Activated T-cell treated with anti-CD3 and anti-CD28 coated beads, Interleukin-2, amount 50 U/mL, for 24 hours (primary cell): ENCODE measurements around the gene SAG.
A peak's percentile ranks its signal among the peaks of the same experiment; 100 is the strongest.
"Not testable (repeated sequence)": the region's sequence is repeated elsewhere in the genome, so short reads cannot be mapped to it uniquely, and the experiment has no call there.

ENCODE experiments used
- DNase-seq: peaks from one replicate; pipeline ENCODE4 v3.0.0-alpha.2; 2020
- H3K27ac Mint-ChIP-seq: 2 replicates; pipeline ENCODE4 v1.8.0; 2020; ENCODE audit warnings: mild to moderate bottlenecking, mixed read lengths
- H3K27me3 Mint-ChIP-seq: 2 replicates; pipeline ENCODE4 v1.8.0; 2020; ENCODE audit warnings: mixed read lengths
- H3K36me3 Mint-ChIP-seq: 2 replicates; pipeline ENCODE4 v1.8.0; 2020; ENCODE audit warnings: low read depth, mixed read lengths
- H3K4me1 Mint-ChIP-seq: 2 replicates; pipeline ENCODE4 v1.8.0; 2020; ENCODE audit warnings: low read depth, mixed read lengths
- H3K4me3 Mint-ChIP-seq: 2 replicates; pipeline ENCODE4 v1.8.0; 2020; ENCODE audit warnings: mild to moderate bottlenecking, moderate library complexity, mixed read lengths
- H3K9me3 Mint-ChIP-seq: 2 replicates; pipeline ENCODE4 v1.8.0; 2020; ENCODE audit warnings: mixed read lengths

Gene SAG

GRCh38 chr2:233363744-233364235 lies 56.2 kb downstream of the SAG start:
- peaks cover 69% of the 10 kb centered on the region for H3K36me3 Mint-ChIP-seq
- peaks cover 3% of the 10 kb centered on the region for H3K9me3 Mint-ChIP-seq
- no peak for DNase-seq
- no peak overlapping the region for H3K4me3 Mint-ChIP-seq
- peaks cover 70% of the 10 kb centered on the region for H3K4me1 Mint-ChIP-seq
- no peaks in the 10 kb centered on the region for H3K27me3 Mint-ChIP-seq
- peak overlapping the region; percentile 3 for H3K27ac Mint-ChIP-seq

- Mint-ChIP-seq H3K4me3 (no peak overlapping the region), H3K4me1 (peaks cover 69% of the 10 kb centered on the region), H3K36me3 (peaks cover 60% of the 10 kb centered on the region)
Measured at GRCh38 chr2:233365861-233366520, 58.4 kb downstream of the SAG start.

GRCh38 chr2:233367586-233367985 lies 60.0 kb downstream of the SAG start:
- peaks cover 63% of the 10 kb centered on the region for H3K36me3 Mint-ChIP-seq
- H3K9me3 Mint-ChIP-seq, result peaks cover 3% of the 10 kb centered on the region
- H3K4me3 Mint-ChIP-seq, result no peak overlapping the region
- peak overlapping the region; percentile 52 for H3K27ac Mint-ChIP-seq
- H3K4me1 Mint-ChIP-seq, result peaks cover 65% of the 10 kb centered on the region
- H3K27me3 Mint-ChIP-seq, result no peaks in the 10 kb centered on the region
- no peak for DNase-seq

More at GRCh38 chr2:233365861-233366520, 58.4 kb downstream of the SAG start:
- Mint-ChIP-seq H3K27ac (peak overlapping the region; percentile 69), H3K27me3 (no peaks in the 10 kb centered on the region), H3K9me3 (peaks cover 3% of the 10 kb centered on the region)
- no peak for DNase-seq

DNA sequence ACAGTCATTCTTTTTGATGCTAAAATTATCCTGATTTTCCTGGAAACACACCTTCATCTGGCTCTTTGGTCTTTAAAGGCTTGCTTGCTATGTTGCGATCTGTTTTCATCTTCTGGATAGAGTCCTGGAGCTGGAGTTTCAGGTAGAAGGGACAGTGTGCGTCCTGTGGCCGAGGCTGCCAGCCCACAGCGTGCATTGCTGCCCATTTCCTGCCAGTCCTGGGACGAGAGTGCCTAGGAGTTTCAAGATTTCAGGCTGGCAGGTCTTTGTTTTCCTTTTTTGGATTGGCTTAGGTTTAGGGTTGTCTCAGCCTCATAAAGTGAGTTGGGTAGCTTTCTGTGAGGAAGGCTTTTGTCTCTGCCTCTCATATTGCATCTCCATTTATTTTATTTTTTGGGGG lies 61.1 kb downstream of the SAG start:
- H3K4me1 Mint-ChIP-seq, result peaks cover 61% of the 10 kb centered on the region

GRCh38 chr2:233369462-233369861 lies 61.8 kb downstream of the SAG start:
- Mint-ChIP-seq H3K9me3 (no peaks in the 10 kb centered on the region), H3K4me3 (no peak overlapping the region), H3K4me1 (peaks cover 57% of the 10 kb centered on the region), H3K27me3 (no peaks in the 10 kb centered on the region), H3K27ac (peak overlapping the region; percentile 61), H3K36me3 (peaks cover 58% of the 10 kb centered on the region)
- no peak for DNase-seq

More for the DNA sequence above, 61.1 kb downstream of the SAG start:
- Mint-ChIP-seq H3K9me3 (peaks cover under 1% of the 10 kb centered on the region), H3K27ac (peak overlapping the region; percentile 32), H3K27me3 (no peaks in the 10 kb centered on the region), H3K36me3 (peaks cover 63% of the 10 kb centered on the region), H3K4me3 (no peak overlapping the region)
- DNase-seq, result no peak

DNA sequence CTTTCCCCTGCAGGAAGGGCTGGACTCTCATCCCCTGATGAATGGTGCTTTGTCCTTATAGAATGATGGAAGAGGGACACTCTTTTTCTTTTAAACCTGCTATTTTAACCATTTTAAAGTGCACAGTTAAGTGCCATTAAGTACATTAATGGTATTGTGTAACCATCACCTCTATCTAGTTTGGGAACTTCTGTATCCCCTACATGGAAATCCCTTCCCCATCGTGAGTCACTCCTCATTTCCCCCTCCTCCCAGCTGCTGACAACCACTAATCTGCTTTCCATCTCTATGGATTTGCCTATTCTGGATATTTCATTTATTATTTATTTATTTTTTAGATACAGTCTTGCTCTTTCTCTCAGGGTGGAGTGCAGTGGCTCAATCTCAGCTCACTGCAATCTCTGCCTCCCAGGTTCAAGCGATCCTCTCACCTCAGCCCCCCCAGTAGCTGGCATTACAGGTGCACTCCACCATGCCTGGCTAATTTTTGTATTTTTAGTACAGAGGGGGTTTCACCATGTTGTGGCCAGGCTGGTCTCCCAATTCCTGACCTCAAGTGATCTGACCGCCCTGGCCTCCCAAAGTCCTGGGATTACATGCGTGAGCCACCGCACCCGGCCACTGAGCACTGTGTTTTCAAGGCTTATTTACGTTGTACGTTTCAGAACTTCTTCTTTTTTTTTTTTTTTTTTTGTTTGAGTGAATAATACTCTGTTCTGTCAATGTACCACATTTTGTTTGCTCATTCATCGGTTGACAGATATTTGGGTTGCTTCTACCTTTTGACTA lies 62.5 kb downstream of the SAG start:
- no peaks in the 10 kb centered on the region for H3K27me3 Mint-ChIP-seq
- H3K27ac Mint-ChIP-seq, result no peak overlapping the region
- no peaks in the 10 kb centered on the region for H3K9me3 Mint-ChIP-seq
- DNase-seq, result no peak
- peaks cover 56% of the 10 kb centered on the region for H3K36me3 Mint-ChIP-seq
- peaks cover 54% of the 10 kb centered on the region for H3K4me1 Mint-ChIP-seq
- H3K4me3 Mint-ChIP-seq, result no peak overlapping the region

DNA sequence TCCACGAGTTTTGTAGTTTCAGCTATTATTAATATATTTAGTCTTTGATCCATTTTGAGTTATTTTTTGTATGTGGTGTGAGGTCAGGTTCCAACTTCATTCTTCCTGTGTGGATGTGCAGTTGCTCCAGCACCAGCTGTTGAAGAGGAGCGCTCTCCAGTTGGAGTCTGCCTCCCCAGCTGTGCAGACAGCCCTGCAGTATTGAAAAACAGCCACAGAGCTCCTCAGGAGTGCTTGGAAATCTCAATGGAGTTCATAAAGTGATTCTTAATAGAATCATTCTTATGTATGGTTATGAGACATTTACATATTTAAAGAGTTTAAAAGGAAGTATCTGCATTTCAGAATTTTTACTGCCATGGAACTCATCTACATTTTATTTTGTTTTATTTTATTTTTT lies 64.0 kb downstream of the SAG start:
- Mint-ChIP-seq H3K4me3 (no peak overlapping the region), H3K4me1 (peaks cover 49% of the 10 kb centered on the region), H3K27me3 (no peaks in the 10 kb centered on the region), H3K27ac (no peak overlapping the region), H3K36me3 (peaks cover 61% of the 10 kb centered on the region), H3K9me3 (no peaks in the 10 kb centered on the region)
- no peak for DNase-seq

DNA sequence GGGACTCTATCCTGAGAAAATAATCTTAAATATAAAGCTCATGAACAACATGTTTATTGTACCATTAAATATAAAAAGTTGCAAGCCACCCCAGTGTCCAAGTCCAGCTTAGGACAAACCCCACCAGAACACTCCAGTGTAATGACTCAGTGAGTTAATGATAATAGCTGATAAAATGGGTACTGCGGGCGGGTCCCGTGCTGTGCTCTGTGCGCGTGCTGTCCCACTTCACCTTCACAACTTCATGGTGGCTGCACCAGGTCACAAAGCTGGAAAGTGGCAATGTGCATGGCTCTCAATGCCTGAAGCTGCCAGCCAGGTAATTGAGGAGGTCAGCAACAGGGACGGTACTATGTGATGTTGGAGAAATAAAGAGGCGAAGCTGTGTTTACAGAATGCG lies 65.2 kb downstream of the SAG start:
- no peaks in the 10 kb centered on the region for H3K9me3 Mint-ChIP-seq
- no peak overlapping the region for H3K27ac Mint-ChIP-seq
- H3K4me1 Mint-ChIP-seq, result peaks cover 46% of the 10 kb centered on the region
- H3K4me3 Mint-ChIP-seq, result no peak overlapping the region
- H3K36me3 Mint-ChIP-seq, result peaks cover 65% of the 10 kb centered on the region
- H3K27me3 Mint-ChIP-seq, result no peaks in the 10 kb centered on the region
- DNase-seq, result no peak

- no peak overlapping the region for H3K27ac Mint-ChIP-seq
- no peaks in the 10 kb centered on the region for H3K9me3 Mint-ChIP-seq
- H3K4me1 Mint-ChIP-seq, result peaks cover 41% of the 10 kb centered on the region
- H3K27me3 Mint-ChIP-seq, result no peaks in the 10 kb centered on the region
- no peak for DNase-seq
- no peak overlapping the region for H3K4me3 Mint-ChIP-seq
- peaks cover 62% of the 10 kb centered on the region for H3K36me3 Mint-ChIP-seq
Measured at GRCh38 chr2:233373316-233373715, 65.7 kb downstream of the SAG start.

DNA sequence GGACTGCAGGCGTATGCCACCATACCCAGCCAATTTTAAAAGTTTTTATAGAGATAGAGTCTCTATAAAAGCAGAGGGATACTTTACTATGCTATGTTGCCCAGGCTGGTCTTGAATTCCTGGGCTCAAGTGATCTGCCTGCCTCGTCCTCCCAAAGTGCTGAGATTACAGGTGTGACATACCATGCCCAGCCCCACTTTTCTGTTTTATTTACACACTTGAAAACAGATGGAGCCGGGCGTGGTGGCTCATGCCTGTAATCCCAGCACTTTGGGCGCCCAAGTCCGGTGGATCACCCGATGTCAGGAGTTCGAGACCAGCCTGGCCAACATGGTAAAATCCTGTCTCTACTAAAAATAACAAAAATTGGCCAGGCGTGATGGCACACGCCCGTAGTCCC lies 67.2 kb downstream of the SAG start:
- not testable (repeated sequence) for DNase-seq, H3K4me3 Mint-ChIP-seq, H3K9me3 Mint-ChIP-seq, H3K27me3 Mint-ChIP-seq
- H3K36me3 Mint-ChIP-seq, result peaks cover 57% of the 10 kb centered on the region
- H3K27ac Mint-ChIP-seq, result peak overlapping the region; percentile 48
- H3K4me1 Mint-ChIP-seq, result peaks cover 38% of the 10 kb centered on the region

DNA sequence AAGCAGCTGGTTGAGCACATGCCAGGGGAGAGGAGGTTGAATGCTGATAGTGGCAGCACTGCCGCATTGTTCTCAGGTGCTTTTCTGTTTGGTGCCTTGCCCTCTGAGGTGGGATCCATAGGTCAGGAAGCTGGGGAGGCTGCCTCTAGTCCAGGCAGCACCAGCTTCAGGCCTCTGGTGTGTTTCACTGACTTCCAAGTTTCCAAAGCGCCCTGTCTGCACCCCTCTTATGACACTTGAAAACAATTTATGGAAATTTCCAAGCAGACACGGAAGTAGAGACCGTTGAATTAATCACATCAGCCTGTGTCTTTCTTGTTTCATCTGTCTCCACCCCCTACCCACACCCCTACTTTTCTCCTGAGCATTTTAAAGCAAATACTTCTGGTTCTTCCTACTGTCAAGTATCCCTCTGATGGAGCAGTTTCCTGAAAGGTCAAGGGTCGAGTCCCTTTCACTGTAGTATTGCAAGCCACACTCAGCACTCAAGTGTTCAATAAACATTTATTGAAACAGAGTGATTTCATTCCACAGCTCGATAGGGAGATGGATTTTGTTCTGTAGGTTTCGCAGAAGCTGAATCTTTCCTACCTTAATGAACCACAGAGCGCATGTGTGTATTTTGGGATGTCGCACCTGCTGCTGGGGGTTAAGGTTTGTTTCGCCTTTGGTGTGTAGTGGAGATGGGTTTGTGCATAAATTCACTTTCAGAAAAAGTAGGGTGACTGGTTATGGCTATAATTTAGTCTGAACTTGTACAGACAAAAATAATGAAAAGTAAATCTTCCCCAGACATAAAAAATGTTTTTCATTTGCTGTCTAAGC lies 68.1 kb downstream of the SAG start:
- H3K4me3 Mint-ChIP-seq, result no peak overlapping the region
- peaks cover 53% of the 10 kb centered on the region for H3K36me3 Mint-ChIP-seq

DNA sequence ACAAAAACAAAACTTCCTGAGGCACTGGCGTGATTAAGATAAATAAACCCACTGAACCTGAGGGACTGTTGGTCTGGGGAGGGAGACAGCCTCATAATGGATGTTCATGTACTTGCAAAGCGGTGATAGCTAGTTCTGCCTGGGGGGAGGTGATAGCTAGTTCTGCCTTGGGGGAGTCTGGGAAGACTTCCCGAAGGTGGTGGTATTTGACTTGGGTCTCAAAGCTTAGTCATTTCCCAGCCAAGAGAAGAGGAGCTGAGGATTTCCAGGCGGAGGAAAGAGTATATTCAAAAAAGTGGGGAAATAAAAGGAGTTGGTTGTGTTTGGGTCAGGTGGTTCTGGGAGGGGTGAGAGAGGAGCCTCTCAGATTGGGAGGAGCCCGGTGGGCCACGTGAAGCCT lies 71.4 kb downstream of the SAG start:
- Mint-ChIP-seq H3K4me3 (no peak overlapping the region), H3K9me3 (no peaks in the 10 kb centered on the region), H3K36me3 (peaks cover 47% of the 10 kb centered on the region), H3K27ac (peak overlapping the region; percentile 4), H3K4me1 (peaks cover 67% of the 10 kb centered on the region), H3K27me3 (no peaks in the 10 kb centered on the region)
- no peak for DNase-seq

More for the DNA sequence above, 68.1 kb downstream of the SAG start:
- no peak for DNase-seq
- Mint-ChIP-seq H3K27ac (peak overlapping the region; percentile 48), H3K27me3 (no peaks in the 10 kb centered on the region), H3K4me1 (peaks cover 45% of the 10 kb centered on the region), H3K9me3 (no peaks in the 10 kb centered on the region)

DNA sequence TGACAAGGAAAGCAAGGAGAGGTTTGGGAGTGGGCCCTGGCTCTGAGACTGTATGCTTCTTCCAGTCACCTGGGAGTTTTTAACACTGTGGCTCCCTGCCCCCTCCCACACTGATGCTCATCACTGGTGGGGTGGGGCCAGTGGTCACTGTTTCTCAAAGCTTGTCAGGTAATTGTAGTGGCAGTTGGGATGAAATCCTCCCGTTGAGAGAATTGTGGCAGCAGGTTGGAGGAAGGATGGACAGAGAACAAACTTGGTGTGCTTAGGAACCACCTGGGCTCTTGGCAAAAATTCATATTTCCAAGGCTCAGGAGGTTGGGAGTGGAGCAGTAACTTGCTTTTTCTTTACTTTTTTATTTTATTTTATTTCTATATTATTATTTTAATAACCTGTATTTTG lies 71.8 kb downstream of the SAG start:
- Mint-ChIP-seq H3K27me3 (no peaks in the 10 kb centered on the region), H3K27ac (no peak overlapping the region), H3K36me3 (peaks cover 48% of the 10 kb centered on the region), H3K4me3 (no peak overlapping the region), H3K9me3 (no peaks in the 10 kb centered on the region), H3K4me1 (peaks cover 71% of the 10 kb centered on the region)
- DNase-seq, result no peak

DNA sequence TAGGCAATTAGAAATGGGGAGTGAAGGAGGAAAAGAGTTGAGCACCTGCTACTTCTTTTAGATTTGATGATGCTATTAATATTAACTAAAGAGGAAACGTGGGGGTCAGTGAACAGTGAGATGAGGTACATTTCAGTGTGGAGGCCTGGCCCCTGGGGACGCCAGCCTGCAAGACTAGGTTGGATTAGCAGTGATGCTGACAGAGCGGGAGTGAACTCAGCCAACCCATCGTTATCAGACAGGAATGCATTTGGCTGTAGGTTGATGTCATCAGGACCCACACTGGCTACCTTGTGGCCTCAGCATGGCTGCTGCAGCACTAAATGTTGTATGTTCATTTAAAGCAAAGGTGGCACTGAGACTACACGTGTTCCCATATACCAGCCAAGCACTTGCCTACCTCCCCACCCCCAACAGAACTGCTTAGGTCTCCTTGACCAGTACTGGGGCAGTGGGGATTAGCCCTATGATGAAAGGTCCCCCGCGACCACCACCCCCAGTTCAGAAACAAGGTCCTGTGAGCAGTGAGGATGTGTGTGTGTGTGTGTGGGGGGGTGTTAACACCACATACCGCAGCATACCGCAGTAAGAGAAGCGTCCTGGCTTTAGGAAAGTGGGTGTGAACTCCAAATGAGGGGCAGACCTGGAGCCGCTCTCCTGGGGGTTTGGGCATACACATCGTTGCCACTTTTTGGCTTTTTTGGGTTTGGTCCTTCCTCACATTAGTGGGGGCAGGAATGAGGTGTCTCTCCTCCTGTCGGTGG lies 72.7 kb downstream of the SAG start:
- H3K9me3 Mint-ChIP-seq, result no peaks in the 10 kb centered on the region

More for the DNA sequence above, 72.7 kb downstream of the SAG start:
- Mint-ChIP-seq H3K27ac (peak overlapping the region; percentile 37), H3K27me3 (no peaks in the 10 kb centered on the region), H3K4me3 (no peak overlapping the region), H3K36me3 (peaks cover 48% of the 10 kb centered on the region), H3K4me1 (peaks cover 76% of the 10 kb centered on the region)
- DNase-seq, result no peak
